SH-SY5Y (cell line): ENCODE measurements around the gene HNRNPUL1.

Experiments
- GATA2 ChIP-seq: IDR thresholded peaks from 2 replicates; pipeline ENCODE4 v1.6.1; 2011; ENCODE audit warnings: mild to moderate bottlenecking, low read depth, low read length
- GATA3 ChIP-seq: IDR thresholded peaks from 2 replicates; pipeline ENCODE4 v1.6.1; 2011; ENCODE audit warnings: low read depth, mild to moderate bottlenecking, low read length, moderate library complexity

GRCh38 chr19:41255171-41255570 is 9.0 kb upstream of the HNRNPUL1 start:
- TF ChIP-seq GATA2 (no peak), GATA3 (no peak)
